ENCODE data around the gene ADD2. TPM values are rescaled to one million over a fixed set of nuclear protein-coding genes. Genes with fewer than 3 reads are reported as not detected.
"Not testable (repeated sequence)": the region's sequence is repeated elsewhere in the genome, so short reads cannot be mapped to it uniquely, and the experiment has no call there.

Gene ADD2
- total RNA-seq, 1 donor from 2014 or later = 3.4 TPM

- Histone ChIP-seq H3K9me3 (no peaks in the 10 kb centered on the region), H3K4me1 (peaks cover 10% of the 10 kb centered on the region), H3K4me3 (no peak overlapping the region), H3K27me3 (no peaks in the 10 kb centered on the region), H3K27ac (no peak overlapping the region), H3K36me3 (no peaks in the 10 kb centered on the region)
- intact Hi-C loops (cut with DNase I) = no loop called here
- DNase-seq (ENCODE audit: extremely low spot score in 2 of 2) = no peak
- TF ChIP-seq POLR2A (IDR thresholded peaks at IDR 0.05) = no peak
- TF ChIP-seq POLR2AphosphoS5 (IDR thresholded peaks at IDR 0.05; ENCODE audit: insufficient read depth in 1 of 2, low read depth in 1 of 2) = no peak
Observed at GRCh38 chr2:70630761-70631160, 137.2 kb downstream of the ADD2 start.

DNA sequence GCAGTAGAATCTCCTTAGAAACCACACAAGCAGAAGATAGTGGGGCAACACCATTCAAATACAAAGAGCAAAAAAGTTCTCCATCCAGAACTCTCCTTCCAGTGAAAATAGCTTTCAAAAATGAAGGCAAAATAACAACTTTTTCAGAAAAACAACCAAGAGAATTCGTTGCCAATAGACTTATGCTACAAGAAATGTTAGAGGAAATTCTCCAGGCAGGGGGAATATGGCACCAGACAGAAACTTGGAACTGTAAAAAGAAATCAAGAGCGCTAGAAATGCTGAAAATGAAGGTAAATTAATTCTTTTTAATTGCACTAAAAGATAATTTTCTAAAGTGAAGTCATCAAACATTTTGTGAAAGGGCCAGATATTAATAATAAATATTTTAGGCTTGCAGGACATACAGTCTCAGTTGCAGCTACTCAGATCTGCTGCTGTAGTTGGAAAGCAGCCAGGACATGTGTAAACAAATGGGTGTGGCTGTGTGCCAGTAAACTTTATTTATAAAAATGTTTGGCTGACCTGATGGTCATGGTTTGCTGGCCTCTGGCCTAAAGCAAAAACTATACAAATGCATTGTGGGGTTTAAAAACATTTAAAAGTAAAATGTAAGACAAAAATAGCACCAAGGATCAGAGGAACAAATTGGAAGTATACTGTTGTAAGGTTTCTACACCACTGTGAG is 140.6 kb downstream of the ADD2 start:
- Histone ChIP-seq H3K36me3 (no peaks in the 10 kb centered on the region), H3K4me3 (no peak overlapping the region), H3K4me1 (peaks cover 10% of the 10 kb centered on the region), H3K27me3 (no peaks in the 10 kb centered on the region), H3K27ac (no peak overlapping the region), H3K9me3 (no peaks in the 10 kb centered on the region)
- no peak for TF ChIP-seq CTCF (IDR thresholded peaks at IDR 0.05)
- no peak for TF ChIP-seq POLR2A (IDR thresholded peaks at IDR 0.05)
- no peak for TF ChIP-seq POLR2AphosphoS5 (IDR thresholded peaks at IDR 0.05; ENCODE audit: insufficient read depth in 1 of 2, low read depth in 1 of 2)
- intact Hi-C loops (cut with DNase I) = no loop called here
- DNase-seq (ENCODE audit: extremely low spot score in 2 of 2) = no peak

GRCh38 chr2:70626254-70626990 is 141.6 kb downstream of the ADD2 start:
- Histone ChIP-seq H3K36me3 (no peaks in the 10 kb centered on the region), H3K27me3 (no peaks in the 10 kb centered on the region), H3K4me3 (no peak overlapping the region), H3K9me3 (no peaks in the 10 kb centered on the region), H3K4me1 (peaks cover 10% of the 10 kb centered on the region), H3K27ac (no peak overlapping the region)
- DNase-seq (ENCODE audit: extremely low spot score in 2 of 2) = no peak
- no peak for TF ChIP-seq POLR2AphosphoS5 (IDR thresholded peaks at IDR 0.05; ENCODE audit: insufficient read depth in 1 of 2, low read depth in 1 of 2)
- no peak for TF ChIP-seq CTCF (IDR thresholded peaks at IDR 0.05)
- no peak for TF ChIP-seq POLR2A (IDR thresholded peaks at IDR 0.05)
- intact Hi-C loops (cut with DNase I) = no loop called here

GRCh38 chr2:70621536-70621935 is 146.5 kb downstream of the ADD2 start:
- DNase-seq (ENCODE audit: extremely low spot score in 2 of 2); H3K27me3 ChIP-seq; H3K36me3 ChIP-seq; H3K27ac ChIP-seq; H3K4me3 ChIP-seq; H3K4me1 ChIP-seq; H3K9me3 ChIP-seq; intact Hi-C loops (cut with DNase I): not testable (repeated sequence)

DNA sequence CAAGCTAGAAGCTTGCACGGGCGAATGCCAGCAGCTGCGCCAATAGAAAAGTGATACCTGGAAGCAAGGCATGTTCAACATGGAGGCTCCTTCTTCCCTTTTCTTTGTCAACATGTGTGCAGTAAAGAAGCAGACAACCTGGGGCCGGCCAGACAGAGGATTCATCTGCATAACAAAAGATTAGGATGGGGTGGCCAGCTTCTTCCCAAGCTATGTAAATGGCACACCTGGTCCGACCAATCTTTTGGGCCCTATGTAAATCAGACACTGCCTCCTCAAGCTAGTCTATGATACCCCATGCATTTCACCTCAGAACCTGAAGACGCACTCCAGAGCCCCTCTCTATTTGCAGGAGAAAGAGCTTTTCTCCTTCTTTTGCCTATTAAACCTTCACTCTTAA is 148.0 kb downstream of the ADD2 start:
- no peak overlapping the region for H3K4me3 ChIP-seq
- H3K9me3 ChIP-seq = no peaks in the 10 kb centered on the region
- no peak overlapping the region for H3K27ac ChIP-seq
- H3K36me3 ChIP-seq = no peaks in the 10 kb centered on the region
- peaks cover 10% of the 10 kb centered on the region for H3K4me1 ChIP-seq
- intact Hi-C loops (cut with DNase I) = no loop called here
- TF ChIP-seq POLR2AphosphoS5 (IDR thresholded peaks at IDR 0.05; ENCODE audit: insufficient read depth in 1 of 2, low read depth in 1 of 2) (no peak), CTCF (IDR thresholded peaks at IDR 0.05) (no peak), POLR2A (IDR thresholded peaks at IDR 0.05) (no peak)
- no peak for DNase-seq (ENCODE audit: extremely low spot score in 2 of 2)
- no peaks in the 10 kb centered on the region for H3K27me3 ChIP-seq

DNA sequence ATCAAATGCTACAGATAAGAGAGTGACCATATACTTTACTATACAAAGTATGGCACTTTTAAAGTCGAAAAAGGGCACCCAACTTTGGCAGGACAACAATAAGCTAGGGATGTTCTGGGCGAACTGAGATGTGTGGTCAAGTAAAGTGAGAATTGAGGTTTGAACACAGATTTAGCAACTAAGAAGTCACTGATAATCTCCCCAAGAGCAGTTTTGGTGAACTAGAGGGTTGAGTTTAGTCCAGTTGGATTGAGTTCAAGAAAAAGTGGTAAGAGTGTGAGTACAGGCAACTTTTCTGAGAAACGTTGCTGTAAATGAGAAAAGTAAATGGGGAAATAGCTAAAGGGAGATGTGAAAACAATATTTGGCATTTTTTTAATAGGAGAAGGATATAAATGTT is 148.8 kb downstream of the ADD2 start:
- DNase-seq (ENCODE audit: extremely low spot score in 2 of 2) = no peak
- intact Hi-C loops (cut with DNase I) = loop anchor here (10.0 kb wide), 1 partner anchor 304 kb away; no protein-coding TSS in a partner anchor
- Histone ChIP-seq H3K27me3 (no peaks in the 10 kb centered on the region), H3K27ac (no peak overlapping the region), H3K4me1 (peaks cover 10% of the 10 kb centered on the region), H3K36me3 (no peaks in the 10 kb centered on the region), H3K9me3 (no peaks in the 10 kb centered on the region), H3K4me3 (no peak overlapping the region)
- TF ChIP-seq POLR2A (IDR thresholded peaks at IDR 0.05) (no peak), POLR2AphosphoS5 (IDR thresholded peaks at IDR 0.05; ENCODE audit: insufficient read depth in 1 of 2, low read depth in 1 of 2) (no peak), CTCF (IDR thresholded peaks at IDR 0.05) (no peak)
